ENCODE measurements around the gene CAPN11. TPM values are rescaled to one million over a fixed set of nuclear protein-coding genes. Genes with fewer than 3 reads are reported as not detected.

CAPN11 gene
- total and polyA plus RNA-seq, 7 donors: 0.41 to 1.6 (median 0.71) TPM; not detected in 3

DNA sequence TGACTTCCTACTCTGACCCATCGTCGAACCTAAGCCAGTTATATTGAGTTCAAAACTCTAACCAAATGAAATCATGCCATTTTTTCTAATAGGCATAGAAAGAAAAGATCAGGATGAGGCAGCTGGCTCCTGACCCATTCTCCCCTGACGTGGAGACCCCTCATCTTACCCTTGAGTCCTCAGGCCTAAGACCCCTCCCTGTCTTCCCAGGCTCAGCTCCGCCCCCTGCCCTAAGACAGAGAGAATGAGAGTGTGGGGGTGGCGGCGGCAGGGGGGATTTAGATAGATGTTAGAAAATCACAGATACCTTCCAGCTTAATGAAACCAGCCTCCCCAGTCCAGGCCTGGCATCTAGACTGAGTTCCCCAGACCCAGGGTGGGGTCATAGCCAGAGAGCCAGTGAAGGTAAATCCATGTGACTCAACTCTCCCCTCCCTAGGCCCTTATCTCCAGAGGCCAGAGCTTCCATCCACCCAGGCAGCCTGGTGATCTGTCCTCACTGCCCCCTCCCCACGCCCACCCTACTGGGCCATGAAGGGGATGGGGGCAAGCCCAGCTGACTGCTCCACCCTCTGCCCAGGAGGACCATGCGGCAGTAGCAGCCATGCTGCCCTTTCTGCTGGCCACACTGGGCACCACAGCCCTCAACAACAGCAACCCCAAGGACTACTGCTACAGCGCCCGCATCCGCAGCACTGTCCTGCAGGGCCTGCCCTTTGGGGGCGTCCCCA, 24.5 kb upstream of the CAPN11 start:
- intact Hi-C loops (cut with DNase I): no loop called here

DNA sequence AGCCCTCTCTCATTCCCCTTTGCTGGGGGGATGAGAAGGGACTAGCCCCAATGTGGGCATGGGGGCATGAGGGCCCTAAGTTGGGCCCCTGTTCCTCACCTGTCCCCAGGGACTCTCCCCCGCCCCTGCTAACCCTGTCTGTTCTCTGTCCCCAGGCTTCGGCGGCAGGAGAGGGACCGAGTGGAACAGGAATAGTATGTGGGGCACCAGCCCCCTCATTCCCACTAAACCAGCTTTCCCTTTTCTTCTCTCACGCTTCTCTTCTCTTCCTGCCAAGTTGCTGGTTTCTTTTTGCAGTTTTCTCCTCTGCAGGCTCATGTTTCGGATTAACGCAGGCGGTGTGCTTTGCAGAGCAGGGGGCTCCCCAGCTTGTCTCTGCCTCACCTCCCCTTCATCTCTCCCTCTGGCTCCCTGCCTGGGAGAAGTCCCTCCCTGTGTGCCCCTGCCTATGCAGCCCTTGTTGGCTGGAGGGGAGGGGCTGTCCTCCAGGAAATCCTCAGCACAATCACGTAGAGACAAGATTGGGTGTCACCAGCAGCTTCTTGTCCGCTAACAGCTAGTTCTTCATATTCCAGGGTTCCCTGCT, 23.4 kb upstream of the CAPN11 start:
- intact Hi-C loops (cut with DNase I): no loop called here
- Histone ChIP-seq H3K9me3 (no peaks in the 10 kb centered on the region), H3K36me3 (peaks cover 3 to 50% (median 25%) of the 10 kb centered on the region in 4 donors), H3K27ac (no peak overlapping the region), H3K27me3 (no peaks in the 10 kb centered on the region), H3K4me1 (peaks cover 0 to 13% (median 9%) of the 10 kb centered on the region in 4 donors), H3K4me3 (no peak overlapping the region)
- 92 to 93% methylated on average over 10 of the region's 10 CpGs for WGBS, 2 donors
- DNase-seq: no peak
- TF ChIP-seq EP300 (IDR thresholded peaks at IDR 0.05): no peak

More for the DNA sequence above, 24.5 kb upstream of the CAPN11 start:
- no peak overlapping the region for H3K4me3 ChIP-seq
- WGBS, 2 donors: 78 to 85% methylated on average over 12 of the region's 12 CpGs
- peaks cover 0 to 41% (median 16%) of the 10 kb centered on the region in 4 donors for H3K36me3 ChIP-seq
- no peak overlapping the region for H3K27ac ChIP-seq
- H3K9me3 ChIP-seq: no peaks in the 10 kb centered on the region
- H3K4me1 ChIP-seq: peaks cover 0 to 13% (median 9%) of the 10 kb centered on the region in 4 donors
- no peak for TF ChIP-seq CTCF (IDR thresholded peaks at IDR 0.05)
- no peak for TF ChIP-seq EP300 (IDR thresholded peaks at IDR 0.05)
- no peak for TF ChIP-seq POLR2AphosphoS5 (IDR thresholded peaks at IDR 0.05)
- TF ChIP-seq POLR2A (IDR thresholded peaks at IDR 0.05): no peak
- no peaks in the 10 kb centered on the region for H3K27me3 ChIP-seq
- DNase-seq: no peak

DNA sequence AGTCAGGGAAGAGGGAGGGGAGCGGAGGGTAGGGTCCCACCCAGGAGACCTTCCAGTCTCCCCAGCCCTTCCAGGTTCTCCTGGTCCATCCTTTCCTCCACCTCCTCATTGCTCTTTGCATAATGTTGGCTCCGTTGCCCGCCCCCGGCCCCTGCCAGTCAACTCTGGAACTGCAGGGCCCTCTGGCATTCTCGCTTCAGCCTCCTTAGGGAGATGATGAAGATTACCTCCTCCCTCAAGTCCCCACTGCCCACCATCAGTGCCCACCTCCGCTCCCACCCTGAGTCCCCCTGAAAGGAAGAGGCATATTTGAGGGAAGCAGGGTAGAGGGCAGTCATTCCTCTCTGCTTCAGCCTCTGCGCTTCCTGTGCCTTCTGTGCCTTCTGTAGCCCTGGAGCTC, 22.7 kb upstream of the CAPN11 start:
- peaks cover 7 to 56% (median 31%) of the 10 kb centered on the region in 4 donors for H3K36me3 ChIP-seq
- no peaks in the 10 kb centered on the region for H3K27me3 ChIP-seq
- WGBS, 2 donors: 94 to 95% methylated on average over 7 of the region's 7 CpGs
- no peak overlapping the region for H3K4me3 ChIP-seq
- peaks cover 0 to 13% (median 9%) of the 10 kb centered on the region in 4 donors for H3K4me1 ChIP-seq
- TF ChIP-seq POLR2AphosphoS5 (IDR thresholded peaks at IDR 0.05) (no peak), CTCF (IDR thresholded peaks at IDR 0.05) (no peak), POLR2A (IDR thresholded peaks at IDR 0.05) (no peak), EP300 (IDR thresholded peaks at IDR 0.05) (no peak)
- intact Hi-C loops (cut with DNase I): no loop called here
- H3K27ac ChIP-seq: no peak overlapping the region
- DNase-seq: no peak
- no peaks in the 10 kb centered on the region for H3K9me3 ChIP-seq

DNA sequence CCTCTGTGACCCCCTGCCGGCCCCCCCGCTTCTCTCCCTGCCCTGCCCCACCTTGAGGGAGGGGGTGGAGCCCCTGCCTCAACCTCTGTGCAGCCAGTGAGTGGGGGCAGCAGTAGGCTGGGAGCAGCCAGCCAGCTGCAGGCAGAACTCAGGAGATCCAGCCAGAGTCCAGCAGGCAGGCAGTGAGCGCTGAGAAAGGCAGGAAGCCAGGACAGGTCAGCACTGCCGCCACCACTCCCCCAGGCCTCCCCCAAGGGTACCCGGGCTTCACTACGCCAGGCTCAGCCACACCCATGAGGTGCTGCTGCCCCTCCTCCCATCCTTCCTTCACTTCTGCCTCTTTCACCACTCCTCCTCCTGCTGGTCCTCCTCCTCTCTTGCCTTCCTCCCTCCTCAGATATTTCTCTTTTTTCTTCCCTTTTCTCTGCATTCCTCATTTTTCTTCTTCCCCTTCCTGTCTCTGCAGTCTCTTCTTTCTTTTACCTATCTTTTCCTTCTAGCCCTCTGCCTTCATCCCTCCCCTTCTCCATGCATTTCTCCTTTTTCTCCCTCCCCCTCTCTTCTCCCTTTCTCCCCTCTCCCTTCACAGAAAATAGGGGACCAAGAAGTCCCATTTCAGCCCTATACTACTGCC, 19.8 kb upstream of the CAPN11 start:
- no peaks in the 10 kb centered on the region for H3K9me3 ChIP-seq
- intact Hi-C loops (cut with DNase I): no loop called here
- WGBS, 2 donors: 60 to 75% methylated on average over 6 of the region's 6 CpGs
- TF ChIP-seq POLR2AphosphoS5 (IDR thresholded peaks at IDR 0.05) (no peak), CTCF (IDR thresholded peaks at IDR 0.05) (no peak)
- no peak overlapping the region for H3K27ac ChIP-seq
- H3K36me3 ChIP-seq: peaks cover 7 to 85% (median 36%) of the 10 kb centered on the region in 4 donors
- no peak overlapping the region for H3K4me3 ChIP-seq
- H3K4me1 ChIP-seq: peaks cover 0 to 4% (median 1%) of the 10 kb centered on the region in 4 donors
- no peaks in the 10 kb centered on the region for H3K27me3 ChIP-seq
- DNase-seq: no peak

- Histone ChIP-seq H3K4me1 (no peaks in the 10 kb centered on the region), H3K36me3 (peaks cover 7 to 90% (median 36%) of the 10 kb centered on the region in 4 donors), H3K27me3 (no peaks in the 10 kb centered on the region), H3K27ac (no peak overlapping the region), H3K9me3 (no peaks in the 10 kb centered on the region), H3K4me3 (no peak overlapping the region)
- no peak for TF ChIP-seq EP300 (IDR thresholded peaks at IDR 0.05)
- no peak for TF ChIP-seq CTCF (IDR thresholded peaks at IDR 0.05)
- TF ChIP-seq POLR2AphosphoS5 (IDR thresholded peaks at IDR 0.05): no peak
- TF ChIP-seq POLR2A (IDR thresholded peaks at IDR 0.05): no peak
- WGBS, 2 donors: 86 to 92% methylated on average over 10 of the region's 10 CpGs
- intact Hi-C loops (cut with DNase I): no loop called here
- DNase-seq: no peak
These were observed 19.3 kb upstream of the CAPN11 start for GRCh38 chr6:44139351-44139743.
